H1 (cell line): ENCODE data around the gene LRCH3. TPM values are rescaled to one million over a fixed set of nuclear protein-coding genes. Genes with fewer than 3 reads are reported as not detected.

Experiments used
- CEBPB ChIP-seq: IDR thresholded peaks from 2 replicates; pipeline ENCODE4 v1.6.1; 2012; ENCODE audit warnings: low read depth, low read length
- NANOG ChIP-seq: IDR thresholded peaks from 2 replicates; pipeline ENCODE4 v1.6.1; 2011; ENCODE audit warnings: low read length, low read depth, mild to moderate bottlenecking, inconsistent platforms; ENCODE audit not compliant: insufficient read depth, poor library complexity, severe bottlenecking
- SIRT6 ChIP-seq: IDR thresholded peaks from one replicate; pipeline ENCODE4 v1.7.1; 2012; ENCODE audit warnings: low read length, inconsistent platforms
- polyA plus RNA-seq, 7 experiments: library from polyadenylated mRNA; depleted of rRNA in 3 of 7; stranded (reverse) in 5 of 7; unstranded in 2 of 7; fragments of >200 nt in 5 of 7; fragments of 200-250 nt in 2 of 7; gene quantifications; 1 replicate in 5 of 7; 2 replicates in 1 of 7; 4 replicates in 1 of 7; pipeline versions ENCODE4 v1.2.1 to v1.2.3, GENCODE V29; 2011 to 2013; ENCODE audit warnings: missing spikeins in 2 of 7, mixed read lengths in 2 of 7
- total RNA-seq: library from RNA; stranded (reverse); fragmentation: NEBNext Ultra II Directional; extraction: Animal tissue kit (Norgen Biotek cat#: 25700); gene quantifications from 2 replicates; pipeline ENCODE4 v1.2.1, GENCODE V29; 2021

Gene LRCH3
- total and polyA plus RNA-seq, 2 of the 8 experiments (the other 6 are each of a cell fraction or from before 2014, with no cell fraction given): 58.4 to 66.0 TPM

- TF ChIP-seq CEBPB (no peak; the same call in 1 of the 2 replicates), NANOG (no peak), SIRT6 (no peak)
These were observed 23.3 kb downstream of the LRCH3 start (continued) for GRCh38 chr3:197814372-197814771.
